ENCODE results near the gene FNDC7. TPM values are rescaled to one million over a fixed set of nuclear protein-coding genes. Genes with fewer than 3 reads are reported as not detected.

Gene FNDC7
- total and polyA plus RNA-seq, 12 donors = 0.03 to 0.71 (median 0.17) TPM; not detected in 6

DNA sequence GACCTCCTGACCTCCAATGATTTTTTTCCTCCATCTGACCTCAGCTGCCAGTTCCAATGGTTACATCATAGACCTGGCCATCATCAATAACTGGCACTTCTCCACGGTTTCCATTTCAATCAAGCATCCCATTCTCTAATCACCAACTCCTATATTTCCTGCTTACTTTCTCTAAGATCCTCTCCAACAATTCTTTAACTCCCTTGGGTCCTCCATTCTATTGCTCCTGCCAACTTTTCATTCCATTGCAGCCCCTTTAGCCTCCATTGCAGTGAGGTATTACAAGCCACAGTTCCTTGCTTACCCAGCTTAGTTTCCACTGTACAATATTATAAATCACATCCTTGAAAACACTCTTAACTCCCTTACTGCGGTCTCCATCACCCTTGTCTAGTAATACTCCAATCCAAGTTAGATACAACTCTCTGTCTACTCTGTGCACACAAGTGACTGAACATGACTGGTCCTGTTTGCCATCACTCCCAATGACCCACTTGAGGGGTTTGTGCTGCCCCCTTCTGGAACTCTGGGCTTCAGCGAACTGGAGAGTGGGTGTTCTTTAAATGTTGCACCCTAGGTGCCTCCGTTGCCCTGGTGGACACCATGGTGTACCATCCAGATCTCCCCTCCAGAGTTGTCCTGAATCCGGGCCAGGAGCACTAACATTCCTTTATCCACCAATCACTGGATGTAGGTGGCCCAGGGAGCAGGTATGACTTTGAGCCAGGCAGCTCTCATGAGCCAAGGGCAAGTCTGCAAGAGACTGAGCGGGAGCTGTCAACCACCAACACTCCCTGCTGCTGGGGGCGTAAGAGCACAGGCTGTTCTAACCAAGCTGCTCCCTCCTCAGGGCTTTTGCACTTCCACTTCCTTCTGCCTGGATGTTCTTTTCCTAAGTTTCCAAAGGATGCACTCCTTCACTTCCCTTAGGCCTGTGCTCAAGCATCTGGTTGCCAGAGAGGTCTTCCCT is 3.7 kb upstream of the FNDC7 start:
- Histone ChIP-seq H3K4me1 (replicated peaks in 1 of 2) (no peaks in the 10 kb centered on the region), H3K36me3 (replicated peaks in 1 of 2) (no peaks in the 10 kb centered on the region), H3K27ac (no peak overlapping the region), H3K4me3 (no peak overlapping the region), H3K9me3 (replicated peaks in 1 of 3) (no peaks in the 10 kb centered on the region), H3K27me3 (no peaks in the 10 kb centered on the region)
- WGBS, 4 donors = 64 to 71% (median 66%) methylated on average over 5 to 7 of the region's 7 CpGs
- intact Hi-C loops (cut with DNase I) = no loop called here
- TF ChIP-seq POLR2A (IDR thresholded peaks at IDR 0.05) = no peak
- TF ChIP-seq CTCF (IDR thresholded peaks at IDR 0.05) = peak in 3 of 6 experiments; percentile 14 to 20 (median 19)
- peak in 1 of 7 donors; percentile 27 for DNase-seq

DNA sequence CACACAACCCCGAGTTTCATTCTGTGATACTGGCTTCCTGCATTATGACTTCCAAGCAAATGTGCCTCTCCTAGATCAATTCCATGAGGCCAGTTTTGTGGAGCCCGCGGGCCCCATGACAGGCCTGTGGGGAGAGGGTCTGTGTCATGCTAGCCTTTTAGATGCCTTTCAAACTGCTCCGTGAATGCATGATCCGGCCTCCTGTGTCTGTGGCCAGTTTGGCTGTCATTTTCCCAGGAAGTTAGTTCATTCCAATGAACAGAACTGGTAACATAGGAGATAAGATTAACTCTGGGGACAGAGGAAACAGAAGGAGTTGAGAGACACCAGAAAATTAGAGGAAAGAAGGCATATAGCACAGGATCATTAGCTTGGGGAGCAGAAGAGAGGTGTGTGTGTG is 3.2 kb downstream of the FNDC7 start:
- Histone ChIP-seq H3K27ac (no peak overlapping the region), H3K4me3 (no peak overlapping the region), H3K36me3 (replicated peaks in 1 of 2) (no peaks in the 10 kb centered on the region), H3K9me3 (replicated peaks in 1 of 3) (no peaks in the 10 kb centered on the region), H3K27me3 (no peaks in the 10 kb centered on the region), H3K4me1 (replicated peaks in 1 of 2) (no peaks in the 10 kb centered on the region)
- no peak for DNase-seq
- 80 to 89% (median 82%) methylated on average over 5 of the region's 5 CpGs for WGBS, 4 donors
- intact Hi-C loops (cut with DNase I) = no loop called here
- TF ChIP-seq CTCF (IDR thresholded peaks at IDR 0.05) (no peak), POLR2A (IDR thresholded peaks at IDR 0.05) (no peak)

- Histone ChIP-seq H3K27me3 (no peaks in the 10 kb centered on the region), H3K4me3 (no peak overlapping the region), H3K9me3 (replicated peaks in 1 of 3) (no peaks in the 10 kb centered on the region), H3K36me3 (replicated peaks in 1 of 2) (no peaks in the 10 kb centered on the region), H3K27ac (no peak overlapping the region), H3K4me1 (replicated peaks in 1 of 2) (no peaks in the 10 kb centered on the region)
- intact Hi-C loops (cut with DNase I) = no loop called here
- WGBS, 4 donors = 69 to 88% (median 85%) methylated on average over 2 of the region's 2 CpGs
- DNase-seq = no peak
- TF ChIP-seq CTCF (IDR thresholded peaks at IDR 0.05) = no peak
- no peak for TF ChIP-seq POLR2A (IDR thresholded peaks at IDR 0.05)
Measured at GRCh38 chr1:108716437-108717230, 3.9 kb downstream of the FNDC7 start.

- TF ChIP-seq POLR2A (IDR thresholded peaks at IDR 0.05) = no peak
- TF ChIP-seq CTCF (IDR thresholded peaks at IDR 0.05) = no peak
- intact Hi-C loops (cut with DNase I) = no loop called here
- WGBS, 4 donors = 80 to 90% (median 89%) methylated on average over 8 to 9 of the region's 9 CpGs
Measured at GRCh38 chr1:108717774-108718316, 5.1 kb downstream of the FNDC7 start.

More at GRCh38 chr1:108717774-108718316, 5.1 kb downstream of the FNDC7 start:
- Histone ChIP-seq H3K4me3 (no peak overlapping the region), H3K36me3 (replicated peaks in 1 of 2) (no peaks in the 10 kb centered on the region), H3K4me1 (replicated peaks in 1 of 2) (no peaks in the 10 kb centered on the region), H3K9me3 (replicated peaks in 1 of 3) (no peaks in the 10 kb centered on the region), H3K27ac (no peak overlapping the region), H3K27me3 (no peaks in the 10 kb centered on the region)
- no peak for DNase-seq

All from adrenal gland (tissue), 12 donors.